ENCODE measurements around the gene KLHDC8B.

The KLHDC8B gene

DNA sequence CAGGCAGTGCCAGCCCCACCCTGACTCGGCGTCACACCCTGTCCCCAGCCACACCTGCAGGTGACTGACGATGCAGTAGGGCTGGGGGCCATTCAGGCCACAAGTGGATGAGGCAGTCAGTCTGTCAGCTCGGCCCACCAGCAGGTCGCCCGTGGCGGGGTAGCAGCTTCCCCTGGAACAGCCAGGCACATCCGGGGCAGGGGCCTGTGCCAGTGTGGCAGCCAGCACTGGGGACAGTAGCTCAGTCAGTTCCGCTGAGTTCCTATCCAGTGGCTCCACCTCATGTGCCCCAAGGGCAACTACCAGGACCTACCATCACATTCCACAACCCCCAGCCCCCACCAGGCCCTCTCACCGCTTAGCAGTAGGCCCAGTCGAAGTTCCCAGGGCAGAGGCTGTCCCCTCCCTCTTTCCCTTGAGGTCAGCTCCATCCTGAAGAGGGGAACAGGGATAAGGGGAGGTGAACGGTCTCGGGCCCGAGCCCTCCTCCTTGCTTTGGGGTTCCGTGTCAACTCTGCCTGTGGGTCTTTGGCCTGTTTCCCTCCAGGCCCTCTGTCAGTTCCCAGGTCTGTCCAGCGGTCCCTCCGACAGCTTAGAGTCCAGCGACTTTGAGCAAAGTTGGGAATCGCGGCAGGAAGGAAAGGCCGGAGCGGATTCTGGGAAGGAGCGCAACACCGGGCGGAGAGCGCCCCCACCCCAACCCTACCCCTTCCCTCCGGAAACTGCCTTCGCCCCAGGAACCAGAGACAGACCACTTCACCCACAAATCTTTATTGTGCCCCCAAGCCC is 38.8 kb upstream of the KLHDC8B start, which contains the start of gene LAMB2:
LAMB2 (minus strand) TSS at position 614 of the 789 bp plus-strand sequence; CDS start at position 431, 183 bp downstream.
- H3K27ac ChIP-seq (ENCODE audit: low read depth, low read length, severe bottlenecking), result peak within 1 kb of the TSS; percentile 93
- H3K9me3 ChIP-seq (ENCODE audit: control insufficient read depth, low read length), result no peaks in the 10 kb centered on the region
- peaks cover 36% of the 10 kb centered on the region for H3K36me3 ChIP-seq (ENCODE audit: control insufficient read depth, insufficient read depth, low read length)
- 3 to 6% methylated on average over 15 of the region's 28 CpGs for WGBS, 2 experiments (ENCODE audit: insufficient coverage in 2 of 2)
- H3K4me1 ChIP-seq (ENCODE audit: control insufficient read depth, insufficient read depth, low read length, poor library complexity, severe bottlenecking), result peaks cover 8% of the 10 kb centered on the region
- peak within 1 kb of the TSS; percentile 70 for H3K4me3 ChIP-seq (ENCODE audit: extremely low read depth, insufficient read depth, low read length, poor library complexity, severe bottlenecking)

DNA sequence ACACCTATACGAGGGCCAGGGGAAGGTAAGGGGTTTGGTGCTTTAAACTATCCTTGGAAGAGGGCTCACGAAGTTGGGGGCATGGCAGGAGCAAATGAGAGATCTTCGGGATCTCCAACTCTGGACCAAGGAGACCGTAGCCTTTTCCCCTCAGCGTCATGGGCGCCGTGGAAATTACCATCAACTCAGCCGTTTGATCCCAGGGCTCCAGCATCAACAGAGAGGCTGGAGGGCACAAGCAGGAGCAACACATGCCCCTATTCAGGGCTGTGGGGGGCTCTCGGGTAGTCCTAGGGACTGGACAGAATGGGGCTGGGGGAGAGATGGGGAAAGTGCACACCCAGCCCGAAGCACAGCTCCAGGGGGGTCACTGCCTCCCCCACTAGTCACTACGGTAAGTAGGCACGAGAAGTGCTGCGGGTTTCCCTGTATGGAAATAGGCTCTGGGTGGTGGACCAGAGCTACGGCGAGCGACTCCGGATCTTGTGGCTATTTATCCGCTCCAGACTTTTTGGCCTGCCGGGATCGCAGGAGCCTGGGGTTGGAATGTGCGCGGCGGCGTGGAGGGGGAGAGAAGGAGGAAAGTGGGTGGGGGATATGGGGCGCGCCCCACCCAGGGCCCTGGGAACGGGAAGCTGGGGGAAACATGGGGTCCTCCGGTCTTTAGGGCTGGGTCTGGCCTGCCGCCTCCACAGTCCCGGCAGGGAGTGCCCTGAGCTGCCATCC is 38.0 kb upstream of the KLHDC8B start:
- peaks cover 29% of the 10 kb centered on the region for H3K36me3 ChIP-seq (ENCODE audit: control insufficient read depth, insufficient read depth, low read length)
- H3K9me3 ChIP-seq (ENCODE audit: control insufficient read depth, low read length), result no peaks in the 10 kb centered on the region
- H3K4me1 ChIP-seq (ENCODE audit: control insufficient read depth, insufficient read depth, low read length, poor library complexity, severe bottlenecking), result peaks cover 8% of the 10 kb centered on the region
- peak overlapping the region; percentile 70 for H3K4me3 ChIP-seq (ENCODE audit: extremely low read depth, insufficient read depth, low read length, poor library complexity, severe bottlenecking)
- H3K27ac ChIP-seq (ENCODE audit: low read depth, low read length, severe bottlenecking), result peak overlapping the region; percentile 93
- 0% methylated on average over 17 to 22 of the region's 30 CpGs for WGBS, 2 experiments (ENCODE audit: insufficient coverage in 2 of 2)

DNA sequence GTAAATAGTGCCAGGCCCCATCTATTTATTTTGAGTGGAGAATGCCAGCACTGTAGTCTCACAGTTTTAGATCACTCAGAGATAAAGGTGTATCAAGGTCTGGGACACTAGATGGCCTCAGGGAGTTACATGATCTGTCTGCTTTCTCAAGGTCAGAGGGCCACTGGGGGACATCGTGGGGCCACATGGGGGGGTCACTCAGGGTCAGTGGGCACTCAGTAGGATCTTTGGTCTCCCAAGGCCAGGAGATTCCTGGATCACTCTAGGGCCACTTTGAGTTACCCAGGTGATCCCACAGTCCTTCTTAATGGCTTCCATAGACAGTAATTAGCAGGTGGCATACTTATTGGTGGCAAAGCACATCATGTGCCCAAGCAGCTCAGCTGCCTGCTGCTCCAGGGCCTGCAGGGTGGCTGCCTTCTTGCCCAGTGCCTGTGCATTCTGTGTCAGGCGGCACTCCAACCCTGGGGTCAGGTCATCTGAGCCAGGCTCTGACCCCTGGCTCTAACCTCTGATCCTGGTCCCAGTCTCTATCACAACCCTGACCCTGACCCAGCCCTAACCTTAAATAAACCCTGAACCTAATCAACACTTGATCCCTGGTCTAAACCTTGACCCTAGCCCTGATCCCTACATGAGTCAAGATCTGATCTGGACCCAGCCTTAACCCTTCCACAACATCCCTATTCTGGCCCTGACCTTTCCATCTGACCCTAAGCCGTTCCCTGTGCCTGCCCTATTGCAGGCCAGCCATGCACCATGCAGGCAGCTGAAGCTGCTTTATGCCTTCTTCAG is 36.7 kb upstream of the KLHDC8B start:
- 74 to 92% methylated on average over 3 of the region's 3 CpGs for WGBS, 2 experiments (ENCODE audit: insufficient coverage in 2 of 2)
- Histone ChIP-seq H3K4me3 (ENCODE audit: extremely low read depth, insufficient read depth, low read length, poor library complexity, severe bottlenecking) (no peak overlapping the region), H3K36me3 (ENCODE audit: control insufficient read depth, insufficient read depth, low read length) (peaks cover 16% of the 10 kb centered on the region), H3K9me3 (ENCODE audit: control insufficient read depth, low read length) (no peaks in the 10 kb centered on the region), H3K4me1 (ENCODE audit: control insufficient read depth, insufficient read depth, low read length, poor library complexity, severe bottlenecking) (peaks cover 8% of the 10 kb centered on the region), H3K27ac (ENCODE audit: low read depth, low read length, severe bottlenecking) (no peak overlapping the region)

DNA sequence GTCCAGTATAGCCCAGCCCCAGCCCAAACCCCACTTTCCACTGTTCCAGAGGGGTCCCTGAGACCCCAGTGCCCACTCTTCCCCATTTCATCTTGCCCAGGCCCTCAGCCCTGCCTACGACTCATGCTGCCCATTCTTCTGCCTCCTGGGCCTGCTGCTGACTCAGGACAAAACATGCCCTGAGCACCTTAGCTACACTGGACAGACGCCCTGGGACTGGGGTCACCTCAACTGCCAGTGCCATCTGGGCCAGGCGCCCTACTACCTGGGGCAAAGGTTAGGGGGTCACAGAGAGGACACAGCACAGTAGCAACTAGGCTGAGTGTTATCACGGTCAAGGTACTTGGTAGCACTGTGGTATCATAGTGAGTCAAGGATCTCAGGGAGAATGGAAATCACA is 35.9 kb upstream of the KLHDC8B start:
- WGBS, 2 experiments (ENCODE audit: insufficient coverage in 2 of 2), result 92 to 94% methylated on average over 3 to 4 of the region's 4 CpGs

DNA sequence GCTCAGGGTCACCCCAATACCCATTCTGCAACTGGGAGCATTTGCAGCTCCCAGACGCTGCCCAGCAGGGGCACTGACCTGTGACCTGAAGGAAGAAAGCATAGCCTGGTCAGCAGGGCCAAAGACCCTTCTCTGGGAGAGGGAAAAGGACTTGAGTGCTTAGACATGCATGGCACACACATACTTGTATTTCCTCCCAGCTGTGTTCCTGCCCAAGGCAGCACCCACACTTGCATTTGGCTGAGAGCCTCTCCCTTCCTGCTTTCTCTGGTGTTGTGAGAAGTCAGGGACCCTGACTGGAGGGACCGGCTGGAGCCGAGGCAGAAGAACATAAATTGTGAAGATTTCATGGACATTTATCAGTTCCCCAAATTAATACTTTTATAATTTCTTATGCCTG is 31.3 kb upstream of the KLHDC8B start:
- no peak overlapping the region for H3K27ac ChIP-seq (ENCODE audit: low read depth, low read length, severe bottlenecking)
- H3K36me3 ChIP-seq (ENCODE audit: control insufficient read depth, insufficient read depth, low read length), result no peaks in the 10 kb centered on the region
- no peak overlapping the region for H3K4me3 ChIP-seq (ENCODE audit: extremely low read depth, insufficient read depth, low read length, poor library complexity, severe bottlenecking)
- 14 to 100% methylated on average over 1 of the region's 3 CpGs for WGBS, 2 experiments (ENCODE audit: insufficient coverage in 2 of 2)
- H3K4me1 ChIP-seq (ENCODE audit: control insufficient read depth, insufficient read depth, low read length, poor library complexity, severe bottlenecking), result no peaks in the 10 kb centered on the region
- H3K9me3 ChIP-seq (ENCODE audit: control insufficient read depth, low read length), result peaks cover 10% of the 10 kb centered on the region

More for the DNA sequence above, 35.9 kb upstream of the KLHDC8B start:
- Histone ChIP-seq H3K9me3 (ENCODE audit: control insufficient read depth, low read length) (peaks cover under 1% of the 10 kb centered on the region), H3K4me3 (ENCODE audit: extremely low read depth, insufficient read depth, low read length, poor library complexity, severe bottlenecking) (no peak overlapping the region), H3K36me3 (ENCODE audit: control insufficient read depth, insufficient read depth, low read length) (peaks cover 8% of the 10 kb centered on the region), H3K27ac (ENCODE audit: low read depth, low read length, severe bottlenecking) (no peak overlapping the region), H3K4me1 (ENCODE audit: control insufficient read depth, insufficient read depth, low read length, poor library complexity, severe bottlenecking) (peaks cover 8% of the 10 kb centered on the region)

DNA sequence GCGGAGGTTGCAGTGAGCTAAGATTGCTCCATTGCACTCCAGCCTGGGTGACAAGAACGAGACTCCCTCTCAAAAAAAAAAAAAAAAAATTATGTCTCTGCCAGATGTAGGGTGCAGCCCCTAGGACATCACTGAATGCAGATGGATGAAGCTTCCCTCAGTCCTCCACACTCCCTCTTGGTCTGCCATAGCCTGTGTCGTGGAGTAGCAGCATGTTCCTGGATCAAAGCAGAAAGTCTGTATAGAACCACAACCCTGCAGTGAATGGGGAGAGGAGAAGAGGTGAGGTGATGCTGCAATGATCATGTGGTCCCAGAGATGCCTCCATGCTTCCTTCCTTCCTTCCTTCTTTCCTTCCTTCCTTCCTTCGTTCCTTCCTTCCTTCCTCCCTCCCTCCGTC is 23.2 kb upstream of the KLHDC8B start:
- Histone ChIP-seq H3K4me1 (ENCODE audit: control insufficient read depth, insufficient read depth, low read length, poor library complexity, severe bottlenecking) (no peaks in the 10 kb centered on the region), H3K4me3 (ENCODE audit: extremely low read depth, insufficient read depth, low read length, poor library complexity, severe bottlenecking) (no peak overlapping the region), H3K27ac (ENCODE audit: low read depth, low read length, severe bottlenecking) (no peak overlapping the region), H3K9me3 (ENCODE audit: control insufficient read depth, low read length) (no peaks in the 10 kb centered on the region), H3K36me3 (ENCODE audit: control insufficient read depth, insufficient read depth, low read length) (no peaks in the 10 kb centered on the region)
- 83 to 91% methylated on average over 1 to 4 of the region's 5 CpGs for WGBS, 2 experiments (ENCODE audit: insufficient coverage in 2 of 2)

DNA sequence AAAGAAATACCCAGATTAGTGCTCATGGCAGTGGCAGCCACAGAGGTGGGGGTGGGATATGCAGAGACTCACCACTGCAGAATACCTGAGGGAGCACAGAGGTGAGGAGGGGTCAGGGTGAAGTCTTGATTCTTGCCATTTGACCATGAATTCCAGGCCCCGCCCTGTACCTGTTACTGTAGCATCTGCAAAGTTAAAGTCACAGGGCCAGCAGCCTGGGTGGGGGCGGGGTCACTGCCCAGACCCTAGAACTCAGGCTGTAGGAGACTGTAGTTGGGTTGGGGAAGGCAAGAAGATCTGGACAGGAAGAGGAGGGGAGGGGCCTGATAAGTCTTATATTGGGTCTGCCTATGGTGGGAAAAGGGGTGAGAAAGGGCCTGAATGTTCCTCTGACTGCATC is 19.8 kb upstream of the KLHDC8B start:
- WGBS, 2 experiments (ENCODE audit: insufficient coverage in 2 of 2), result 93% methylated on average over 2 of the region's 2 CpGs; no CpG with 5 or more reads in 1 of the 2 experiments
- no peaks in the 10 kb centered on the region for H3K36me3 ChIP-seq (ENCODE audit: control insufficient read depth, insufficient read depth, low read length)
- H3K4me3 ChIP-seq (ENCODE audit: extremely low read depth, insufficient read depth, low read length, poor library complexity, severe bottlenecking), result no peak overlapping the region
- H3K27ac ChIP-seq (ENCODE audit: low read depth, low read length, severe bottlenecking), result no peak overlapping the region
- H3K4me1 ChIP-seq (ENCODE audit: control insufficient read depth, insufficient read depth, low read length, poor library complexity, severe bottlenecking), result no peaks in the 10 kb centered on the region
- H3K9me3 ChIP-seq (ENCODE audit: control insufficient read depth, low read length), result no peaks in the 10 kb centered on the region

DNA sequence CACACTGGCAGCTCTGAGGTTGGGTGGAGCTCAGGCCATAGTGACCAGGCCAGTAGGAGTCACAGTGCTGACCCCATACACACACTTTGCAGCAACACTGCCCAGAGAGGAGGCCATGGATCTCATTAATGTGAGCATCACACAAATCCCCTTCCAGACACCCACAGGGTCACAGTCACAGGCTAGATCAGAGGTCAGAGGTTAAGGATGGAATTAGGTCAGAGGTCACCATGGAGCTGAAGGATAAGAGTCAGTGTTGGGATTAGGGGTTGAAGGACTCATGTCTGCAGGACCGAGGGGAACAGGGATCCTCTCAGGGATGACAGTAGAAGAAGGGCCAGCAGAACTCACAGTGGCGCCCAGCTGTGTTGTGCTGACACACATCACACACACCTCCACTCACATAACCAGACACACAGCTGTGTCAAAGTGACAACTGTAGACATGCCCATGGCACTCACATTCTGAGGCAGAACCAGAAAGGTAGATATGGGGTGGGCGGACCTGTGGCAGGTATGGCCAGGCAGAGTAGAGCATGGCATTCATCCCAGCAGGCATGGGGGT is 18.0 kb upstream of the KLHDC8B start:
- 70 to 73% methylated on average over 1 to 2 of the region's 3 CpGs for WGBS, 2 experiments (ENCODE audit: insufficient coverage in 2 of 2)
- Histone ChIP-seq H3K9me3 (ENCODE audit: control insufficient read depth, low read length) (no peaks in the 10 kb centered on the region), H3K4me3 (ENCODE audit: extremely low read depth, insufficient read depth, low read length, poor library complexity, severe bottlenecking) (no peak overlapping the region), H3K4me1 (ENCODE audit: control insufficient read depth, insufficient read depth, low read length, poor library complexity, severe bottlenecking) (no peaks in the 10 kb centered on the region), H3K27ac (ENCODE audit: low read depth, low read length, severe bottlenecking) (no peak overlapping the region), H3K36me3 (ENCODE audit: control insufficient read depth, insufficient read depth, low read length) (no peaks in the 10 kb centered on the region)

DNA sequence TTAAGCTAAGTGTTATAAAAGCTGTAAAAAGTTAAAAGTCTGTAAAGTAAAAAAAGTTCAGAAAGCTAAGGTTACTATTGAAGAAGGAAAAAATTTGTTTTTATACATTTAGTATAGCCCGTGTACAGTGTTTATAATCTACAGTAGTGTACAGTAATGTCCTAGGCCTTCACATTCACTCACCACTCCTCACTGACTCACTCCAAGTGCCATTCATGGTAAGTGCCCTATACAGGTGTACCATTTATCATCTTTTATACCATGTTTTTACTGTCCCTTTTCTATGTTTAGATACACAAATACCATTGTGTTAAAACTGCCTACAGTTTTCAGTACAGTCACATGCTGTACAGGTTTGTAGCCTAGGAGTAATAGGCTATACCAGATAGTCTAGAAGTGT is 14.1 kb upstream of the KLHDC8B start:
- Histone ChIP-seq H3K4me3 (ENCODE audit: extremely low read depth, insufficient read depth, low read length, poor library complexity, severe bottlenecking) (no peak overlapping the region), H3K9me3 (ENCODE audit: control insufficient read depth, low read length) (no peaks in the 10 kb centered on the region), H3K36me3 (ENCODE audit: control insufficient read depth, insufficient read depth, low read length) (peaks cover 4% of the 10 kb centered on the region), H3K27ac (ENCODE audit: low read depth, low read length, severe bottlenecking) (no peak overlapping the region), H3K4me1 (ENCODE audit: control insufficient read depth, insufficient read depth, low read length, poor library complexity, severe bottlenecking) (no peaks in the 10 kb centered on the region)
- no CpG with 5 or more reads among the region's 1 CpG for WGBS, 2 experiments (ENCODE audit: insufficient coverage in 2 of 2)

DNA sequence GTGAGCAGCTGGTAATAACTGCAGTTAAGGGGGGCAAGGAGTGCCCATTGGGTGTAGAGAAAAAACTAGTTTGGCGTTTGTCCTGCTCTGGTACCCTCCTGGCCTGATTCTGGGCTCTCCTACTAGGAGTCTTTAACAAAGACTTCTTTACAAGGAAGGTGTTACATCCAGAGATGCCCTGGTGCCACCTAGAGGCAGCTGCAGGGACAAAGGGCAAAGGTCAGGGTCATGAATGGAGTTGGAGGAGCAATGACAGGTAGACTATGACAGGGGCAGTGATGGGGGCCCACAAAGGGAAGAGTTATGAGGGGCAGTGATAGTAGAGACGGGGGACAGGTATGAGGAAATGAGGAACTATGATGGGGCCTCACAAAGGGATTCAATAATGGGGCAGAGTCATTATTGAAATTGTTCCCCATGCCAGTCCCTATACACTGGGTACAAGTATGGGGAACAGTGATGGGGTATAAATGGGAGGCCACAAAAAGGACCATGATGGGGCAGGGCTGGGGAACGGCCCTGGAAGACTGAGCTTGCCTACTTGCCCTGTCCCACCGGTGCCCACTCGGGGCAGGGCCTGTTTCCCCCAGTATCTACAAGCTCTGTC is 13.2 kb upstream of the KLHDC8B start:
- no peak overlapping the region for H3K4me3 ChIP-seq (ENCODE audit: extremely low read depth, insufficient read depth, low read length, poor library complexity, severe bottlenecking)
- WGBS, 2 experiments (ENCODE audit: insufficient coverage in 2 of 2), result 36 to 78% methylated on average over 4 of the region's 5 CpGs
- no peak overlapping the region for H3K27ac ChIP-seq (ENCODE audit: low read depth, low read length, severe bottlenecking)
- H3K4me1 ChIP-seq (ENCODE audit: control insufficient read depth, insufficient read depth, low read length, poor library complexity, severe bottlenecking), result no peaks in the 10 kb centered on the region
- H3K36me3 ChIP-seq (ENCODE audit: control insufficient read depth, insufficient read depth, low read length), result peaks cover 13% of the 10 kb centered on the region
- H3K9me3 ChIP-seq (ENCODE audit: control insufficient read depth, low read length), result no peaks in the 10 kb centered on the region
